Measurements from ENCODE around the gene SGSM1.

DNA sequence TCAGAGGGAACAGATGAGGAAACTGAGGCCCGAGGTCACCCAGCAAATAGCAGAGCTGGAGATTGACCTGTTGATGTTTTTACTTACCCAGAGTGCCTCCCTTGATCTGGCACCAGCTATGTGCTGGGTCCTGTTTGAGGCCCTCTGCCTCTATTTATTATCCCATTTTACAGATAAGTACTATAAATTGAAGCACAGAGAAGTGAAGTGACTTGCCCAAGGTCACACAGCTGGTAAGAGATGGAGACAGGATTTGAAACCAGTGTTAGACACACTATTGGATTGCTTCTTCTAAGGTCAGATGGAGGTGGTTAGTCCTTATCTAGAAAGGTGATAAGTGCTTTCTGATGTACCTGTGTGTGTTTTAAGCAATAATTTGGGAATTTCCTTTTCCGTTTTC, 13.5 kb downstream of the SGSM1 start:
- no peak for TF ChIP-seq ZFP1 (CRISPR knock-in tag; IDR thresholded peaks at IDR 0.05)
- no peak for TF ChIP-seq ZNF146 (CRISPR knock-in tag; IDR thresholded peaks at IDR 0.05; ENCODE audit: unreplicated experiment)
- no peak for TF ChIP-seq POLR2A (conservative IDR thresholded peaks at IDR 0.05)
- no peak for TF ChIP-seq MAFK (IDR thresholded peaks at IDR 0.05; ENCODE audit: low read length)
- TF ChIP-seq, protein P1, sequence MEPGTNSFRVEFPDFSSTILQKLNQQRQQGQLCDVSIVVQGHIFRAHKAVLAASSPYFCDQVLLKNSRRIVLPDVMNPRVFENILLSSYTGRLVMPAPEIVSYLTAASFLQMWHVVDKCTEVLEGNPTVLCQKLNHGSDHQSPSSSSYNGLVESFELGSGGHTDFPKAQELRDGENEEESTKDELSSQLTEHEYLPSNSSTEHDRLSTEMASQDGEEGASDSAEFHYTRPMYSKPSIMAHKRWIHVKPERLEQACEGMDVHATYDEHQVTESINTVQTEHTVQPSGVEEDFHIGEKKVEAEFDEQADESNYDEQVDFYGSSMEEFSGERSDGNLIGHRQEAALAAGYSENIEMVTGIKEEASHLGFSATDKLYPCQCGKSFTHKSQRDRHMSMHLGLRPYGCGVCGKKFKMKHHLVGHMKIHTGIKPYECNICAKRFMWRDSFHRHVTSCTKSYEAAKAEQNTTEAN (CRISPR knock-in tag; IDR thresholded peaks at IDR 0.05), result no peak
